HG03520 (cell line): ENCODE measurements around the gene WWC2.

ENCODE experiments used
- ATAC-seq: cut with Tn5 transposase; IDR thresholded peaks from one replicate; pipeline ENCODE4 v1.9.1; 2021; ENCODE audit warnings: mild to moderate bottlenecking, moderate library complexity; ENCODE audit not compliant: unreplicated experiment

WWC2 gene

DNA sequence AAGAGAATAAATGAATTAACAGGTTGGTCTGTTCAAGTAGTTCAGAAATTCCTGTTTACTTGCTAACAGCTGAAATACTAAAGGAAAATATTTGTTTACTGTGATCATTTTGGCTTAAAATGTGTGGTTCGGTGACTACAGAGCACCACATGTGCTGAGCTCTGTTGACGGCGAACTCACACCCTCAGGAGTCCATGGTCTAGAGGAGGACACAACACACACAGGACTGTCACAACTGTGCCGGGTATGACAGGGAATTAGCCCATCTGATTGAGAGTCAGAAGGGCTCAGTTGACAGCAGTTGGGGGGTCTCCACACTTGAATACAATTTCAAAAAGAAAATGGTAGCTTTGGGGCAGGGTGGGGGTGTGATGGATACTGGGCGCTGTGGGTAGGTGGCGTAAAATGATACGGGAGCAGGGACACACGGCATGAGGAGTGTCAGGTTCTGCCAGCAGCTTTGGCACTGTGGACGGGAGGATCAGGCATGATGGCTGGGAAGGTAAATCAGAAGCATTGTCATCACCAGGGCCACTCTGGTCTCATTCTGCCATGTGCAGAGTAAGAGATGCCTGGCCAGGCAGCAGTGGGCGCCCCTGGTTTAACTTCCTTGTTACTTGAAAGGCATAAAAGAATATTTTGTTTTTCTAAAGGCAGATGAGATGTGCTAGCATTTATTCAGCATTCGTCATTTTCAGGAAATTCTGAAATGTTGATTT lies 187.7 kb downstream of the WWC2 start:
- ATAC-seq = no peak

DNA sequence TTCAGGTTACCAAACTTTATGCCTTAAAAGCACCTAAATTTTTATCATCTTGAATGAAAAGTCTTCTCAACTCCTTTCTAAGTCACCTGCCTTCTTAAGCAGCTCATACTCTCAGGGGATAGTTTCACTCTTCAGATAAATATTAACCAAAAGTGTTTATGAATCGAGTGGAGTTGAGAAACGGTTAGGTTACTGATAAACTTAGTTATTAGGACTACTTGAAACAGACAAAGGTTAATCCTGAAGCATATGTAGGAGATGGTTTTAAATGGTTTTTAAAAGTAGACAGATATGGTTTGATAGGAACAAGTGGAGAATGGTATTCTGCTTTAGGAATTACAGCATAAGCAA lies 188.2 kb downstream of the WWC2 start:
- peak; percentile 75 for ATAC-seq

DNA sequence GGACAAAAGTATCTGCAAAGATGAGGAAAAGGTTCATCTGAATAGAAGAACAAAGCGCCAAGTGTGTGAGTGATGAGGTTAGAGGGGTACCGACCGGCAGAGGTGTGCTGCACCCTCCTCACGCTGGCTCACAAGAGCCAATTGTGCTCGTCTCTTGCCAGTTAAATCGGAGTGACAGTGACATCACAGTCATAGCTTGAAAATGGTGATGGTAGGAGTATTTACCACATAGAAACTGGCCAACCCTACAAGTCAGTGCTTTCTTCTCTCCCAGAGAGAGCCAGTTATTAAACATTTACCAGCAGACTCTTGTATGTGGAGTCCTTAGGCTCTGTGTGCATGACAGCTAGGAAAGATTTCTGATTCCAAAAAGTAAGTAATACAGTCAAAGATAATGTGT lies 188.6 kb downstream of the WWC2 start:
- ATAC-seq = peak; percentile 61

DNA sequence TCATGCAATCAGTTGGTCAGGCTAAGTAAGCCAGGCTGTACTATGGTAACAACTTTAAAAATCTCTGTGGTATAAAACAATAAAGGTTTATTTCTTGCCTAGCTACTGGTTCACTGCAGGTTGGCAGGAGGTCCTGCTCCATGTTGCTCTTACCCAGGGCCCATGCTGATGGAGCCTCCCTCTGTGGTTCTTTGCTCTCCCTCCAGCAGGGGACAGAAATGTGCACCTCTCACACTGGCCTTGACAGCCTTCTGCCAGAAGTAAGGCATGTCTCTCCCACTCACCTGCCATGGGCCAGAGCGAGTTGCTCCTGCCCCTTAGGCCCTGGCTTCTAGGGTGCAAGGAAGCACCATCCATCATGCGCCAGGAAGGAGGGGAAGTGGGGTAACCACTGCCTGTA lies 189.9 kb downstream of the WWC2 start:
- no peak for ATAC-seq

DNA sequence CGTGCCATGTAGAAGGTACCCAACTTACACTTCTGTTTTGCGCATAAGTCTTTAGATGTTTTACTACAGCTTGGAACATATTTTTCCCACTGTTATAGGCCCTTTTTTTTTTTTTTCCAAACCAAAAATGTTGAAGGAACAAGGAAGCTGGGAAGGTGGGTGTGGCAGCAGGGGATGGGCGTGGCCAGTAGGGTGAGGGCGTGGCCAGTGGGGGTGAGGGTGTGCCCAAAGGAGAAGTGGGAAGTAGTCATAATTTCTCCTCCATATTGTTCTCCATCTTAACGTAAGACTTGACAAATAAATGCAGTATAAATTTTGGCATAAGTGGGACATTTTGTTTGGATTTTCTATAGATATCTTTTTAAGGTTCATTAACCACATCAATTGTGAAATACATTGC lies 190.6 kb downstream of the WWC2 start:
- ATAC-seq = no peak

DNA sequence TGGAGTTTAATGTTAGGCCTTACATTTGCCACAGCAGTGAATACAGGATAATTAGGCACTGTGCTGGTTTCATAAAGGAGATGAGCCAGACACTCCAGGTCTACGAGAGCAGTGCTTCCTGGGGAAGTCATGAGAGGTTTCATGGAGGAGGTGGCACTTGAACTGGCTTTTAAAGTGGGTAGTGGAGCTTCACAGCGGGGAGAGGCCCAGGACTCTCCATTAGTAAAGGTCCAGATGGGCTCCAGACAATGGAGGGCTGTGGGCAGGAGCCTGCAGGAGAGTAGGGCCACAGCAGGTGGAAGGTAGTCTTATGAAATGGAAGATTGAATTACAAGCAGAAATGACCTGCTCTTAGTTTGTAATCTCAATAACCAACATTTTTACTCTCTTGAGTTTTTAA lies 192.0 kb downstream of the WWC2 start:
- no peak for ATAC-seq

DNA sequence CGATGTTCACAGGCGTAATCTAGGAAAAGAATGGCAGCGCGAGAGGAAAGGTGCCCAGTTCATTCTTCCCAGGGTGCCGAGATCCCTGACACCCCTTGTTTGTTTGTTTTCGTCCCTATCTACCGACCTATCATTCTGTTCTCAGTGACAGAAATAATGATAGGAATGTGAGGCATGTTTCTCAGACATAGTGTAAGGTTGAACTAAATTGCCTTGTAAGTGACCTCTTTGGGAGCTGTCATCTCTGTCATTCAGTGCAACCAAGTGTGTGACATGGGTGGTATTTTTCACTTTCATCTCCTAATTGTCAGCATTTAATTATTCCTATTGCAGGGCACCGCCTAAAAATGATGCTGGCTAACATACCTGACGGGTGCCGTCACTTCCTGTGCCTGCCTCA lies 196.7 kb downstream of the WWC2 start:
- no peak for ATAC-seq

DNA sequence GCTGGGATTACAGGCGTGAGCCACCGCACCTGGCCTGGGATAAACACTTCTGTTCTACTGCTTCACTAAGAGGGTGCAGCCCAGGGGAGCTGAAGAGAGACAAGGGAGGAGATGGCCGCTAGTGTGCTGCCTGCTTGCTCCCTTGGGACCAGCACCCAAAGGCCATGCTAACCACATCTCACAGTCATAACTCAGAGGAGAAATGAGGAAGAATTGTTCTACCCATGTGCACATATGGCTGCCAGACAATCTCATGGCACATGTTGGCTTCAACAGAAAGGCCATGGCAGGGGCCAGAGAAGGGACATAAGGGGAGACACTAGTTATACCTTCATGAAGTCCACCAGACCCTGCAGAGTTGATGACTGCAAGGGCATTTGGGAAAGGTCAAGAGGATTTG lies 198.6 kb downstream of the WWC2 start:
- ATAC-seq = peak; percentile 86

DNA sequence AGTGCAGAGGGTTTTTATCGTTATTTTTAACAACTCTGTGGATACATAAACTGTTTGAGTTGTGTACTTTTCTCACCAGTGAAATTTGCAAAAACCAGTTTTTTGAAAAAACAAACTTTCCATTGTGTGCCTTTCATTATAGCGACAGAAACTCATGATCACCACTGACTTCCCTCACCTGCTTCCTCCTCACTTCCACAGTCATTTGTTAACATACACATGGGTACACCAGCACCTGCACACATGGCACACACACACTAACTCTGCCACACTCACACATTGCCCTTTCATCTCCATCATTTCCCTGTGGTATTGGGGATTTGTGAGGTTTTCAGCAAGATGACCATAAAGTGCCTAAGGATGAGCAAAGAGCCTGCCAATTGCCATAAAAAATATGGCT lies 200.4 kb downstream of the WWC2 start:
- ATAC-seq = no peak

DNA sequence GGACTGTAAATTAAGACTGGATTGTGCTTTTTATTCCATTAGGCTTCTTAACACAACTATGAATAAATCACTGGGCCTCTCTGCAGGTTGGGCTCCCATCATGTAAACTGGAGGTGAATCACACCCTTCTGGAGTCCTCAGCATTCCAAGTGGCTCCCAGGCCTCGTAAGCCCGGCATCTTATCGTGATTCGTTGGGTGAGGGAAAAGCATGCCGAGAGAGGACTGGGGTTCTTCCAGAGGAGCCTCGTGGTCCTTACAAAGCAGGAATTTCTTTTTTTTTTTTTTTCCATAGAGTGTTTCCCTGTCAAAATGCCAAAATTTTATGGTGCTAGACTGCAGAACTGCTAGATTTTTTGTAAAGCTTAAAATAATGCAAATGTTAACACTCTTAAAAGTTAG lies 201.0 kb downstream of the WWC2 start:
- ATAC-seq = no peak

DNA sequence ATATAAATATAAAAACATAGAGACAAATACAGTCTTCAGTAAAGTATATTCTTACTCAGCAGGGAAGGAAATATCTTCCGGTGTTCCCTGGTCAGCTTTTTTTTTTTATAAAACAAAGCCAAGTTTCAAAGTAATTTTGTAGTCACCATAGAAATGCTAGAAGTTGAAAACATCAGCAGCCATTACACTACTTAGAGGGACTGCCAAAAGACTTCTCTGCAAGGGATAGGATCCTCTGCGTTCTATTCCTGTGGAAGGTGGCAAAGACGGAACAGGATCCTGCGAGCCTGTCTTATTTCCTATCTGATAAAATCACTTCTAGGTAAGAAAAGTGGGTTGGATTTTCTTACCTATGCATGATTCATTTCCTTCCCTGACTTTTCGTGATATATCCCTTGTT lies 201.6 kb downstream of the WWC2 start:
- no peak for ATAC-seq

DNA sequence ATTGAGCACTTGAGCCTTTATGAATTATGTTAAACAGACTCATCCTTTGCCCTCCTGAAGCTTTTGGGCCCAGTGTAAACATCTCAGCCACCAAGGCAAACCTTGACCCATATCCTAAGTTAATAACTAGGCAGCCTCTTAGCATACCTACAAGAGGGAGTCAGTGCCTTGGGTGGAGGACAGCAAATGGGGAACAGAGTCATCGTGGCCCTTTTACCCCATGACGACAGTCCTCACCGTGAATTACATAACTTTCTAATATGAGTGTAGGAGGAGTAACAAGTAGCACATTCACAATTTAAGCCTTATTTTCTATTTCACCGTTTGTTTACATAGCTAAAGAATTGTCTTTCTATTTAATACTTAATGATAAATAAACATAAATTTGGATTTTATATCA lies 204.2 kb downstream of the WWC2 start:
- ATAC-seq = no peak

DNA sequence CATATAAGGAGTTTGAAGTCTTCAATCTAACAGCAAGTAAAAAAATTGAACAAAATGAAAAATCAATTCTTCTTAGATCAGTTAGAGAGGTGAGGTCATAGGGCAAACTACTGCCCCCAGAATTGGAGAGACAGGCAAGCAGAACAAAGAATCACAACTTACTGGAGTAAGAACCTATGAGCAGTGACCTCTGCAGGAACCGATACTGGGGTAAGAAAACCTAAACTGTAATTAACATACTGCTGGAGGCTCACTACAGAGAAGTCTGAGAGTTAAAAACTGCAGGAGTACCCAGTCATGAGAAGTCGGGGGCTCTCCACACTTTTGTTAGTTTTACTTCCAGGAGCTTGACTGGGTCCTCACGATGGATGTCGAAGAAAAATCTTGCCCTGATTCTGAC lies 205.0 kb downstream of the WWC2 start:
- ATAC-seq = peak; percentile 86

DNA sequence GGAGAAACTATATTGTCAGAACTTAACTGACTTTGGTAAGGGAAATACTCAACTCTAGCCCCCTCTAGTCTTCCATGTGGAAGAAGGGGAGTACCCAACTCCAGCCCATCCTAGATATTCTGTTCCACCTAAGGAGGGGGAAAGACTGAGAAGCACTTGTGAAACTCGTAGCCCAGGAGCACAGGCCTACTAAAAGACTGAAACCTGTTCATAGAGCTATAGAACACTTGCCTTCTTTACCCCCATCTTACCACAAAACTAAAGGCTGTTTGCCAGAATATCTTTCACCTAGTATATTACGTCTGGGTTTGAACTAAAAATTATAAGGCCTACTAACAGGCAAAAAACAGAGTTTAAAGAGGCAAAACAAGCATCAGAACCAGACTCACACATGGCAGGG lies 205.5 kb downstream of the WWC2 start:
- ATAC-seq = peak; percentile 6

DNA sequence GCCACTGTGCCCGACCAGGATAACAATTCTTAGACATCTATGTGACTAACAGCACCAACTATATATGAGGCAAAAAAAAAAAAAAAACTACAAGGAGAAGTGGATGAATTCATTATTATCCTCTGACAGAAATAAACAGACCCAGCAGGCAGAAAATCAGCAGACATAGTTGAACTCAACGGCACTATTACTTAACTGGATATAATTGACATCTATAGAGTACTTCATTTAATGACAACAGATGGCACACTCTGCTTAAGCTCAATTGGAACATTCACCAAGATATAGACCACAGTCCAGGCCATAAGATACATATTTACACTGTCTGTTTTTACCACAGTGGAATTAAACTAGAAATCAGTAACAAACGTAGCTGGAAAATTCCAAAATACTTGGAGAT lies 207.8 kb downstream of the WWC2 start:
- ATAC-seq = no peak

DNA sequence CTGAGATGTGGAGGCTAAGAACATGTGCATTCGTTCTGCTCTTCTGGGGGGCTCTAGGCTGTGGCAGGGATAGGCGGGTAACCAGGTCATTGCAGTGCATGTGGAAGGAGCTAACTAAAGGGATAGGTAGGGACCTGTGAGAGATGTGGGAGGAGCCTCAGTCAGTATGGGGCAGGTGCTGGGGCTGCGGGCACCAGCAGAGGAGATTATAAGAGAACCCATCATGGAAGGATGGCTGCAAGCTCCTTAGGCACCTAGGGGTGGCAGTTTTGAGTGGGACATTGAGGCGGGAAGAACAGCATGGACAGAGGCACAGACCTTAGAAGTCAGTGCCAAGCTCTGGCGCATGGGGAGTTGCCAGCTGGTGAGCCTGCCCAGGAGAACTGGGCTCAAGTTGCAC lies 213.8 kb downstream of the WWC2 start:
- ATAC-seq = no peak

DNA sequence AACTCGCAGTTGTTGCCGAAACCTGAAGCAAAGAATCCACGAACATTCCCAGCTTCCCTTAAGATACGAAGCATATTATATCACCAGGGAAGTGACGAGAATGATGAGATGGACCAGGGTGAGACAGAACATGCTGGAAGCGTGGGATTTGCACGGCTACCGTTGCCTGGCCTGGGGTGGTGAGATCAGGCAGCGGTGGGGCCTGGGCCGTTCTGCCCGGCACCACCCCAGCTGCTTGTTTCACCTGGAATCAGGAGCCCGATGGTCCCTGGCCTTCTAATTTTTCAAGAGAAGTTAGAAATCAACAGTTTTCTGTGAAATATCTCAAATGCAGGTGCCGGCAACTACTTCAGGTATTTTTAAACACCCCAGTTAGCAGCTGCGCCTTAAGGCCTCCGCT lies 215.3 kb downstream of the WWC2 start:
- ATAC-seq = no peak

DNA sequence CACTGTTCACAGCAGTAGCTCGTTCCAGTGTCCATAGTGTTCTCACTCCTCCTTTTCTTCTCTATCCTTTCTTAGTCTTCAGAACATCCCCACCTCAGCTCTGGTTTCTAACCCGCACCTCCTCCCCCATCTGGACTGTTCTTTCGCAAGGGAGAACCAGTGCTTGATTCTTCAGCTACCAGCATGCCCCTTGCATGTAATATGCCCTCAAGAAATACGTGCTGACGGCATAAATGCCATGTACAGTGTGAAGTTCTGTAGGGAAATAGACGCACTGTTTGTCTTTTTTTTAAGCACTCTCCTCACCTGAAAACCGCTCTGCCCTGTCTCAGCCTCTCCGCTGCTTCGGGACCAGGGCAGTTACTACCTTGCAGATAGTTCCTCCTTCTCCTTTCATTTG lies 215.7 kb downstream of the WWC2 start:
- no peak for ATAC-seq

DNA sequence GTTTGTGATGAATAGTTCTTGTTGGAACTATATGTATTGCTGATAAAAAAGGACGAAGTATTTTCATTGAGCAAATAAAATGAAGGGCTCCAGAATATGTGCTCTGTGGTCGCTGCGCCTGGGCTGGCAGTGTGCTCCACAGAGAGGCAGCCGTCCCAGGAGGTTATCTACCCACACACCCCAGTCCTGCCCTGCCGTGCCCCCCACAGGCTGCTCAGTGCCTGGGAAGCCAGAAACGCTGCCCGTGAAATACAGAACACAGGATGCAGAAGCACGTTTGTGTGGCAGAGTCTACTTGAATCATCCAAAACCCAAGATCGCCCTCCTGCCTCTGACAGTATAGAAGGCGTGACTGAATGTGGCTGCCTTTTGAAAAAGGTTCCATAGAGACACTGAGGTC lies 219.6 kb downstream of the WWC2 start:
- ATAC-seq = no peak

DNA sequence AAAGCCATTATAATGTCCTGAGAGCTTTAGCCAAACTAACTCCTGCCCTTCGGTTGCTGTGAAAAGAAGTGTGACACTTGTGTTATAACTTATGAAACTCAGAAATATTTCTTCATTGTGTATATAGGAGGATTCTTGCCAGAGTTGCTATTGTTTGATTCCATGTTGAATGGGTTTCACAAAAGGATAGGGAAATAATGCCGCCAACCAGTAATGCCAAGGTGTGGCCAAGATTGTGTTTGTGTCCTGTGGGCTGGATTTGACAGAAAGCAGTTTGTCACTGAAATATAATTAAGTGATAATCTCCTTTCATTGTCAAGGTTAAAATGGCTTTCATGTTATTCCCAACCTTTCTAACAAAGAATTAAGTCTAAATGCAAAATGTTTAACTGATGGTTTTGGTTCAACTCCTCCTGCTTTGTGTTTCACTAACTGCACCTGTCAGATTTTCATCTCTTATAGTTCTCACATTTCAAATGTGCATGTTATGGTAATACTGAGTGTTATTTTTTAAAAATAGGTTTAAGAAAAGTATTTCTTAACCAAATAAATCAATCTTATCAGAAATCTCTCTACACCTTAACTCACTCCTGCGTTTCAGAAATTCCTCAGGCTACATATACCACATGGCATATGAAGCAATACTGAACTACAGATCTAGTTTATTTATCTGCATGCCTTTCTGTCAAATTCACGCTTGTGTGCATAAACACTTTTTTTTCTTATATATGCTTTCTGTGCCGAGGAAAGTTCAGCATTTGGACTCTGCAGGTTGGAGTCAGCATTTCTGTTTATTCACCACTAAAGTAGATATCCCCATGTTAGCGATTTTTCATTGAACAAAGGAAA lies 221.4 kb downstream of the WWC2 start, which contains the start of gene CLDN22:
CLDN22 (minus strand) TSS at position 66 of the 849 bp plus-strand sequence; CDS start at position 8, 58 bp downstream.
- no peak for ATAC-seq

DNA sequence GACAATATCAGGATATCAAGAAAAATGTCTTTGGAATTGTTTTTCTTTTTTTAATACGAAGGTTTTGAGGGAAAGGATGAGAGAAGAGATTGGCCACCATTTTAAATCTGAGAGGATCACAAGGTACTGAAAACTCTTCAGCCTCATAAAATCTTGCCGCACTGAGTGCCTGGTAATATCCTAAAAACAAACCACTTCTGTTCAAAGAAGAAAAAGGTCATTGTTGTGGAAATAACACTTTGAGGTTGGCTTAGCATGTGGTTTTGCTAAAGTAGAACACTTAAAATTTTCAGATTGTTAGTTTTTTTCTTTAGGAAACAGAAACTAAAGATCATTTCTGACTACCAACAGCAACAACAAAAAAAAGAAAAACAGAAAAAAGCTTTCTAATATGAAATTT lies 222.0 kb downstream of the WWC2 start:
- no peak for ATAC-seq

DNA sequence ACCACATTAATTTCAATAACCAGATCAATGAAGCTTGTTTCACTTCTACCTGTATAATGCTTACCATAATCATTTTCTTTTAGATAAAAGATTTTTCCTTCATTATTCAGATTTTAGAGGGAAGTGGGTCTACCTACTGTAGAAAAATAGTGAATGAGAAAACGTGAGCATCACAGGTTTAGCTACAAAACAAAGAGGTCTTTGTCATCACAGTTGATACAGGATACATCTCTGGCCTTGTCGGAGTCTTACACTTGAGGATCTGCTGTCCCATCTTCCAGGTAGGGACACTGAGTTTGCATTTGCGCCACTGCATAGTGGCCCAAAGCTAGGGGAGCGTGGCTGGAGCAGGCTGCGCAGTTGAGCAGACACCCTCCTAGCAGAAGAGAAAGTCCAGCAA lies 222.5 kb downstream of the WWC2 start:
- no peak for ATAC-seq
